Osteoblast (primary cell): ENCODE data around the gene MPZL1. TPM values are rescaled to one million over a fixed set of nuclear protein-coding genes. Genes with fewer than 3 reads are reported as not detected.

ENCODE experiments used
- DNase-seq: peaks from one replicate; pipeline ENCODE4 v3.0.0; 2011; ENCODE audit warnings: low spot score, mixed read lengths; ENCODE audit not compliant: insufficient read length; ENCODE audit errors: missing footprints
- H2AFZ ChIP-seq: 2 replicates; pipeline ENCODE4 v1.6.0; 2011; ENCODE audit warnings: mild to moderate bottlenecking, low read length
- H3K27ac ChIP-seq: 2 replicates; pipeline ENCODE4 v1.5.1; 2011; ENCODE audit warnings: mild to moderate bottlenecking, low read depth, low read length, moderate library complexity
- H3K27me3 ChIP-seq: 2 replicates; pipeline ENCODE4 v1.6.0; 2012; ENCODE audit warnings: mild to moderate bottlenecking, control low read depth, inconsistent platforms, low read length, moderate library complexity; ENCODE audit not compliant: insufficient read depth
- H3K36me3 ChIP-seq: 2 replicates; pipeline ENCODE4 v1.5.1; 2011; ENCODE audit warnings: mild to moderate bottlenecking, low read length, control low read depth, moderate library complexity; ENCODE audit not compliant: insufficient read depth
- H3K4me1 ChIP-seq: 2 replicates; pipeline ENCODE4 v1.5.1; 2011; ENCODE audit warnings: mild to moderate bottlenecking, low read length, control low read depth, moderate library complexity; ENCODE audit not compliant: insufficient read depth
- H3K4me2 ChIP-seq: 2 replicates; pipeline ENCODE4 v1.6.0; 2011; ENCODE audit warnings: mild to moderate bottlenecking, low read length; ENCODE audit not compliant: insufficient read depth
- H3K4me3 ChIP-seq: fragments of 200-600 bp; sonication (generic); 3 replicates; pipeline ENCODE4 v1.5.1; 2012; ENCODE audit warnings: mild to moderate bottlenecking, low read length, inconsistent platforms; ENCODE audit not compliant: insufficient read depth
- H3K79me2 ChIP-seq: 2 replicates; pipeline ENCODE4 v1.6.0; 2012; ENCODE audit warnings: mild to moderate bottlenecking, low read length, control low read depth, inconsistent platforms; ENCODE audit not compliant: insufficient read depth
- H3K9me3 ChIP-seq: 2 replicates; pipeline ENCODE4 v1.5.1; 2011; ENCODE audit warnings: low read depth, low read length, control low read depth
- H4K20me1 ChIP-seq: 2 replicates; pipeline ENCODE4 v1.6.0; 2012; ENCODE audit warnings: mild to moderate bottlenecking, low read length, control low read depth; ENCODE audit not compliant: insufficient read depth
- CTCF ChIP-seq: IDR thresholded peaks from 2 replicates; pipeline ENCODE4 v1.5.1; 2011; ENCODE audit warnings: mild to moderate bottlenecking, low read depth, low read length, moderate library complexity; ENCODE audit errors: extremely low read depth
- total RNA-seq: library from RNA; depleted of rRNA; stranded (reverse); fragments of >200 nt; gene quantifications from 2 replicates; pipeline ENCODE4 v1.2.3, GENCODE V29; 2012

MPZL1 gene
- total RNA-seq, 1 donor, result 189 TPM

GRCh38 chr1:167678838-167679237 is 42.9 kb upstream of the MPZL1 start:
- H3K4me2 ChIP-seq, result no peak overlapping the region

GRCh38 chr1:167679714-167680113 is 42.1 kb upstream of the MPZL1 start:
- Histone ChIP-seq H3K4me1 (no peaks in the 10 kb centered on the region), H4K20me1 (no peaks in the 10 kb centered on the region), H3K27me3 (no peaks in the 10 kb centered on the region), H3K36me3 (no peaks in the 10 kb centered on the region), H3K9me3 (no peaks in the 10 kb centered on the region), H3K27ac (no peak overlapping the region), H2AFZ (no peak overlapping the region), H3K4me3 (no peak overlapping the region), H3K79me2 (no peaks in the 10 kb centered on the region), H3K4me2 (no peak overlapping the region)
- no peak for TF ChIP-seq CTCF
- no peak for DNase-seq

More at GRCh38 chr1:167678838-167679237, 42.9 kb upstream of the MPZL1 start:
- Histone ChIP-seq H3K79me2 (no peaks in the 10 kb centered on the region), H3K27me3 (no peaks in the 10 kb centered on the region), H3K4me3 (no peak overlapping the region), H3K27ac (no peak overlapping the region), H4K20me1 (no peaks in the 10 kb centered on the region), H3K4me1 (no peaks in the 10 kb centered on the region), H2AFZ (no peak overlapping the region), H3K36me3 (no peaks in the 10 kb centered on the region), H3K9me3 (no peaks in the 10 kb centered on the region)
- no peak for DNase-seq
- TF ChIP-seq CTCF, result no peak

- no peak for DNase-seq
- Histone ChIP-seq H3K4me3 (no peak overlapping the region), H3K4me2 (no peak overlapping the region), H3K79me2 (no peaks in the 10 kb centered on the region), H3K9me3 (no peaks in the 10 kb centered on the region), H3K27me3 (no peaks in the 10 kb centered on the region), H3K4me1 (no peaks in the 10 kb centered on the region), H4K20me1 (no peaks in the 10 kb centered on the region), H3K36me3 (no peaks in the 10 kb centered on the region), H2AFZ (no peak overlapping the region), H3K27ac (no peak overlapping the region)
- no peak for TF ChIP-seq CTCF
Observed at GRCh38 chr1:167681024-167681423, 40.8 kb upstream of the MPZL1 start.

- Histone ChIP-seq H3K9me3 (no peaks in the 10 kb centered on the region), H3K4me1 (no peaks in the 10 kb centered on the region), H3K27ac (no peak overlapping the region), H3K79me2 (no peaks in the 10 kb centered on the region), H3K36me3 (no peaks in the 10 kb centered on the region), H3K4me3 (no peak overlapping the region), H2AFZ (peak overlapping the region; percentile 3), H3K27me3 (no peaks in the 10 kb centered on the region), H3K4me2 (no peak overlapping the region), H4K20me1 (no peaks in the 10 kb centered on the region)
- no peak for TF ChIP-seq CTCF
- no peak for DNase-seq
Observed at GRCh38 chr1:167681451-167682098, 40.2 kb upstream of the MPZL1 start.
